ENCODE measurements around the gene SPPL2B.
"Not testable (repeated sequence)": the region's sequence is repeated elsewhere in the genome, so short reads cannot be mapped to it uniquely, and the experiment has no call there.

Gene SPPL2B

GRCh38 chr19:2338055-2338615, 9.7 kb downstream of the SPPL2B start:
- DNase-seq (ENCODE audit: low spot score), result no peak

- no peak for DNase-seq (ENCODE audit: low spot score)
These were observed 10.5 kb downstream of the SPPL2B start for GRCh38 chr19:2338751-2339643.

GRCh38 chr19:2339644-2340310, 11.3 kb downstream of the SPPL2B start:
- DNase-seq (ENCODE audit: low spot score), result no peak

- DNase-seq (ENCODE audit: low spot score), result no peak
These were observed 12.2 kb downstream of the SPPL2B start for GRCh38 chr19:2340496-2341243.

GRCh38 chr19:2341244-2341751, 12.8 kb downstream of the SPPL2B start:
- no peak for DNase-seq (ENCODE audit: low spot score)

- DNase-seq (ENCODE audit: low spot score), result no peak
These were observed 13.5 kb downstream of the SPPL2B start for GRCh38 chr19:2341982-2342381.

- DNase-seq (ENCODE audit: low spot score), result no peak
These were observed 14.3 kb downstream of the SPPL2B start for GRCh38 chr19:2342656-2343288.

GRCh38 chr19:2343289-2343982, 15.0 kb downstream of the SPPL2B start:
- DNase-seq (ENCODE audit: low spot score), result no peak

- DNase-seq (ENCODE audit: low spot score), result no peak
These were observed 15.9 kb downstream of the SPPL2B start for GRCh38 chr19:2344381-2344870.

- DNase-seq (ENCODE audit: low spot score), result no peak
These were observed 16.6 kb downstream of the SPPL2B start for GRCh38 chr19:2345076-2345475.

GRCh38 chr19:2345794-2346663, 17.5 kb downstream of the SPPL2B start:
- no peak for DNase-seq (ENCODE audit: low spot score)

GRCh38 chr19:2349818-2350217, 21.3 kb downstream of the SPPL2B start:
- DNase-seq (ENCODE audit: low spot score), result not testable (repeated sequence)

GRCh38 chr19:2350656-2351055, 22.2 kb downstream of the SPPL2B start:
- no peak for DNase-seq (ENCODE audit: low spot score)

GRCh38 chr19:2351591-2351990, 23.1 kb downstream of the SPPL2B start:
- DNase-seq (ENCODE audit: low spot score), result no peak

GRCh38 chr19:2352121-2352520, 23.6 kb downstream of the SPPL2B start:
- no peak for DNase-seq (ENCODE audit: low spot score)

GRCh38 chr19:2353159-2353886, 24.8 kb downstream of the SPPL2B start:
- no peak for DNase-seq (ENCODE audit: low spot score)

GRCh38 chr19:2353887-2354592, 25.6 kb downstream of the SPPL2B start:
- no peak for DNase-seq (ENCODE audit: low spot score)

GRCh38 chr19:2354670-2355069, 26.2 kb downstream of the SPPL2B start:
- DNase-seq (ENCODE audit: low spot score), result no peak

Data from LoVo (cell line).